Measurements from ENCODE around the gene RAB11FIP4. TPM values are rescaled to one million over a fixed set of nuclear protein-coding genes. Genes with fewer than 3 reads are reported as not detected.

The RAB11FIP4 gene
- total and polyA plus RNA-seq, 9 of the 15 experiments (the other 6 are each of a cell fraction or from before 2014, with no cell fraction given): 0.62 to 16.6 (median 8.9) TPM

GRCh38 chr17:31487648-31488263, 96.3 kb downstream of the RAB11FIP4 start (continued):
- TF ChIP-seq NR3C1 (CRISPR knock-in tag; IDR thresholded peaks at IDR 0.05) (no peak), RREB1 (CRISPR knock-in tag; IDR thresholded peaks at IDR 0.05) (no peak), MNT (conservative IDR thresholded peaks at IDR 0.05) (0 out of 4 replicates have a peak, but pooled peaks of 1 of the 2 experiments have one; percentile 43), DMBX1 (CRISPR knock-in tag; IDR thresholded peaks at IDR 0.05; ENCODE audit: borderline replicate concordance) (no peak), SIN3B (IDR thresholded peaks at IDR 0.05; ENCODE audit: low read depth) (0 out of 2 replicates have a peak, but pooled peaks have one; percentile 23), ARID3B (CRISPR knock-in tag; IDR thresholded peaks at IDR 0.05; ENCODE audit: borderline replicate concordance) (no peak), TFAM (CRISPR knock-in tag; conservative IDR thresholded peaks at IDR 0.05) (no peak), ZNF431 (CRISPR knock-in tag; IDR thresholded peaks at IDR 0.05) (no peak), RBFOX2 (IDR thresholded peaks at IDR 0.05; ENCODE audit: low read depth, low read length) (peak; percentile 78), ETV6 (IDR thresholded peaks at IDR 0.05; ENCODE audit: borderline replicate concordance in 1 of 2, low read depth in 2 of 2, low read length in 1 of 2) (no peak), ETV6 (CRISPR knock-in tag; IDR thresholded peaks at IDR 0.05; ENCODE audit: borderline replicate concordance) (no peak), GATAD2B (IDR thresholded peaks at IDR 0.05; ENCODE audit: borderline replicate concordance) (peak; percentile 91; the same call in 1 of the 2 replicates), POLR2B (IDR thresholded peaks at IDR 0.05; ENCODE audit: low read depth, partially characterized antibody) (peak; percentile 67), CCNT2 (IDR thresholded peaks at IDR 0.05; ENCODE audit: borderline replicate concordance, extremely low read depth, insufficient read length, low read depth, low read length) (peak; percentile 63), CCAR2 (IDR thresholded peaks at IDR 0.05; ENCODE audit: low read depth, low read length) (no peak)
- TF ChIP-seq, protein P1, sequence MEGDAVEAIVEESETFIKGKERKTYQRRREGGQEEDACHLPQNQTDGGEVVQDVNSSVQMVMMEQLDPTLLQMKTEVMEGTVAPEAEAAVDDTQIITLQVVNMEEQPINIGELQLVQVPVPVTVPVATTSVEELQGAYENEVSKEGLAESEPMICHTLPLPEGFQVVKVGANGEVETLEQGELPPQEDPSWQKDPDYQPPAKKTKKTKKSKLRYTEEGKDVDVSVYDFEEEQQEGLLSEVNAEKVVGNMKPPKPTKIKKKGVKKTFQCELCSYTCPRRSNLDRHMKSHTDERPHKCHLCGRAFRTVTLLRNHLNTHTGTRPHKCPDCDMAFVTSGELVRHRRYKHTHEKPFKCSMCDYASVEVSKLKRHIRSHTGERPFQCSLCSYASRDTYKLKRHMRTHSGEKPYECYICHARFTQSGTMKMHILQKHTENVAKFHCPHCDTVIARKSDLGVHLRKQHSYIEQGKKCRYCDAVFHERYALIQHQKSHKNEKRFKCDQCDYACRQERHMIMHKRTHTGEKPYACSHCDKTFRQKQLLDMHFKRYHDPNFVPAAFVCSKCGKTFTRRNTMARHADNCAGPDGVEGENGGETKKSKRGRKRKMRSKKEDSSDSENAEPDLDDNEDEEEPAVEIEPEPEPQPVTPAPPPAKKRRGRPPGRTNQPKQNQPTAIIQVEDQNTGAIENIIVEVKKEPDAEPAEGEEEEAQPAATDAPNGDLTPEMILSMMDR (IDR thresholded peaks at IDR 0.05 in 2 of 3, conservative IDR thresholded peaks at IDR 0.05 in 1 of 3; ENCODE audit: insufficient read depth in 2 of 3, low read depth in 1 of 3, low read length in 3 of 3): peak in 1 of 3 experiments; percentile 15; a peak in 1 of 6 replicates

All from K562 (cell line).